GM19099 (cell line): Measurements from ENCODE around the gene CCDC184.
A peak's percentile ranks its signal among the peaks of the same experiment; 100 is the strongest.

ENCODE experiments used
- POLR2A ChIP-seq: IDR thresholded peaks from 3 replicates; pipeline ENCODE4 v1.6.1; 2011; ENCODE audit warnings: low read depth; ENCODE audit not compliant: insufficient read length; ENCODE audit errors: extremely low read depth

CCDC184 gene

GRCh38 chr12:48189331-48190125 lies 6.1 kb downstream of the CCDC184 start:
- TF ChIP-seq POLR2A: no peak

- no peak for TF ChIP-seq POLR2A
Observed at GRCh38 chr12:48191096-48191495, 7.7 kb downstream of the CCDC184 start.

GRCh38 chr12:48192861-48193260 lies 9.4 kb downstream of the CCDC184 start:
- no peak for TF ChIP-seq POLR2A

- TF ChIP-seq POLR2A: no peak
Observed at GRCh38 chr12:48193623-48194022, 10.2 kb downstream of the CCDC184 start.

- no peak for TF ChIP-seq POLR2A
Observed at GRCh38 chr12:48194799-48195201, 11.4 kb downstream of the CCDC184 start.

GRCh38 chr12:48197549-48197970 lies 14.1 kb downstream of the CCDC184 start:
- TF ChIP-seq POLR2A: no peak

- TF ChIP-seq POLR2A: peak; percentile 97
Observed at GRCh38 chr12:48197971-48198671, 14.7 kb downstream of the CCDC184 start.

GRCh38 chr12:48198672-48198971 lies 15.2 kb downstream of the CCDC184 start:
- TF ChIP-seq POLR2A: no peak

GRCh38 chr12:48198985-48199384 lies 15.5 kb downstream of the CCDC184 start:
- TF ChIP-seq POLR2A: no peak

GRCh38 chr12:48199774-48200221 lies 16.4 kb downstream of the CCDC184 start:
- no peak for TF ChIP-seq POLR2A

GRCh38 chr12:48201091-48201490 lies 17.6 kb downstream of the CCDC184 start:
- TF ChIP-seq POLR2A: no peak

GRCh38 chr12:48201516-48201915 lies 18.1 kb downstream of the CCDC184 start:
- TF ChIP-seq POLR2A: no peak

- no peak for TF ChIP-seq POLR2A
Observed at GRCh38 chr12:48202766-48203165, 19.3 kb downstream of the CCDC184 start.

- no peak for TF ChIP-seq POLR2A
Observed at GRCh38 chr12:48203192-48203591, 19.7 kb downstream of the CCDC184 start, which contains the start of gene OR10AD1. Gene OR10AD1, minus strand, starts transcription at chr12:48203292. Its CDS starts 0 bp downstream, at chr12:48203292.

GRCh38 chr12:48216785-48217184 lies 33.3 kb downstream of the CCDC184 start:
- TF ChIP-seq POLR2A: no peak

- no peak for TF ChIP-seq POLR2A
Observed at GRCh38 chr12:48219631-48220030, 36.2 kb downstream of the CCDC184 start.
